GM21423 (cell line): ENCODE data around the gene SHKBP1.

Experiments
- ATAC-seq: cut with Tn5 transposase; IDR thresholded peaks from one replicate; pipeline ENCODE4 v1.9.1; 2021; ENCODE audit warnings: mild to moderate bottlenecking, moderate library complexity; ENCODE audit not compliant: unreplicated experiment

SHKBP1 gene

DNA sequence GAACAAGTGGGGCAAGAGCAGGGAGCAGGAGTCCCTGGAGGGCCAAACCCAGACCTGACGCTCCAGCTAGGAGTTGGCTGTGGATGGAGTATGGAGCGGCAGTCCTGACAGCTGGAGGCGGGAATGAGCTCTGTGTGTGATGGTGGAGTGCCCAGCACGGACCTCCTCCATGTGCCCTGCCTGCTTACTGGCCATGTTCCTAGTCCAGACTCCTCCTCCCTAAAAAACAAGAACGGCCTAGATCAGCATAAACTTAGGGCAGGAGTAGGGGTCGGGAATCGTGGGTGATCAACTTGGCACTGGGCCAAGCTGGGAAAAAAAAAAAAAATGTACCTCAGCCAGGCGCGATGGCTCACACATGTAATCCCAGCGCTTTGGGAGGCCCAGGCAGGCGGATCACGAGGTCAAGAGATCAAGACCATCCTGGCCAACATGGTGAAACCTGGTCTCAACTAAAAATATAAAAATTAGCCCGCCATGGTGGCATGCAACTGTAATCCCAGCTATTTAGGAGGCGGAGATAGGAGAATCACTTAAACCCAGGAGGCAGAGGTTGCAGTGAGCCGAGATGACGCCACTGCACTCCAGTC is 54.0 kb downstream of the SHKBP1 start:
- no peak for ATAC-seq

DNA sequence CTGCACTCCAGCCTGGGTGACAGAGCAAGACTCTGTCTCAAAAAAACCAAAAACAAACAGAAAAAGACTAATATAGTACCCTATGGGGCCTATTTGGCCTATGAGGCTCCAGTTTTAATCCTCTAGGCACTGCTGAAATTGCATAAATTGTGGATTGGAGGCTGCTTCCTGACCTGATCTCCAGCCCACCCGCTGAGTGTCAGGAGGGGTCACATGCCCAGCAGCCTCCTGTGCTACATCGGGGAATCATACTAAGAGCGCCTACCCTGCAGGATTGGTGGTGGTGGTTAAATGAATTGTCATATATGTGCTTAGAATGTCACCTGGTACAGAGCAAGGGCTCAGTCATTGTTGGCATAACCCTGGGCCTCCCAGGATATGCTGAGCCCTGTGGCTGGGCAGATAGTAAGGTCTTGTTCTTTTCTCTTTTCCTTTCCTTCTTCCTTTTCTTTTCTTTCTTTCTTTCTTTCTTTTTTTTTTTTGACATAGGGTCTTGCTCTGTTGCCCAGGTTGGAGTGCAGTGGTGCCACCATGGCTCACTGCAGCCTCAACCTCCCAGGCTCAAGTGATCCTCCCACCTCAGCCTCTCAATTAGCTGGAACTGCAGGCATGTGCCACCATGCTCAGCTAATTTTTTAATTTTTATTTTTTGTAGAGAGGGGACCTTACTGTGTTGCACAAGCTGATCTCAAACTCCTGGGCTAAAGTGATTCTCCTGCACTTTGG is 55.8 kb downstream of the SHKBP1 start:
- ATAC-seq, result no peak

DNA sequence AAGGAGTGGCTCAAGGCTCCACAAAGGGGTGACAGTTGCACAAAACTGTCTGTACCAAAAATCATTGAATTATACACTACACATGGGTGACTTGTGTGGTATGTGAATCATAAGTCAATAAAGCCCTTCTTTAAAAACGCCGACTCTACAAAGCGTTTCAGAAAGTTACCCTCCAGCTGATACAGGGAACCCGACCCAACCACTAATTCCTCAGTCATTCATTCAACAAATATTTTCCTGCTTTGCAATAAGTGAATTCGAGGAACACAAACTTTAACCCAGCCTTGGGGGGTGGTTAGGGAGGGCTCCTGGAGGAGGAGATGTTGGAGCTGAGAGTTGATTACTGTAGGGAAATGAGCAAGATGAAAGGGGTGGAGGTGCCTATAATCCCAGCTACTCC is 56.5 kb downstream of the SHKBP1 start:
- no peak for ATAC-seq

DNA sequence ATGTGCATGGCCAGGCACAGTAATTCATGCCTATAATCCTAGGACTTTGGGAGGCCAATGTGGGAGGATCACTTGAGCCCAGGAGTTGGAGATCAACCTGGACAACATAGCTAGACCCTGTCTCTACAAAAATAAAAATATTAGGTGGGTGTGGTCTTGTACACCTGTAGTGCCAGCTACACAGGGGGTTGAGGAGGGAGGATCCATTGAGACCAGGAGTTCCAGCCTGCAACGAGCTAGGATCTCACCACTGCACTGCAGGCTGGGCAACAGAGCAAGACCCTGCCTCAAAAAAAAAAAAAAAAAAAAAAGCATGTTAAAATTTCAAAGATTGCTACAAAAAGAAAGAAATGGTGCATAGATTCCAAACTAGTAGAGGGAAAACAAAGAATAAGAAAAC is 61.7 kb downstream of the SHKBP1 start:
- ATAC-seq, result no peak

DNA sequence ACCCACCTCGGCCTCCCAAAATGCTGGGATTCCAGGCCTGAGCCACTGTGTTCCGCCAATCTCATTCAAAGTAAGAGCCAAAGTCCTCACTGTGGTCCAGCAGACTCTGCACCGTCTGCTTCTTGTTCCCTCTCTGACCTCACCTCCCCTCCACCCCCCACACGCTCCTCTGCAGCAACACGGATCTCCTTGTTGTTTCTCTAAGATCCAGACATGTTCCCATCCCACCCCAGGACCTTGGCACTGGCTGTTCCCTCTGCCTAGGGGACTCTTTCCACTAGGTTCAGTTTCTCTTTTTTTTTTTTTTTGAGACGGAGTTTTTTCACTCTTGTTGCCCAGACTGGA is 62.9 kb downstream of the SHKBP1 start:
- ATAC-seq, result no peak

- ATAC-seq, result no peak
These were observed 64.1 kb downstream of the SHKBP1 start for GRCh38 chr19:40640744-40641143.
